H9 (cell line): Measurements from ENCODE around the gene ZIC4. TPM values are rescaled to one million over a fixed set of nuclear protein-coding genes. Genes with fewer than 3 reads are reported as not detected.

Experiments used
- DNase-seq: peaks from one replicate; pipeline ENCODE4 v3.0.0-alpha.2; 2017
- H2AFZ ChIP-seq: one replicate; pipeline ENCODE4 v1.6.1; 2013; ENCODE audit warnings: mild to moderate bottlenecking, low read length, control low read depth, moderate library complexity
- H2AK5ac ChIP-seq: 2 replicates; pipeline ENCODE4 v1.6.1; 2013; ENCODE audit warnings: low read length, control low read depth, mixed read lengths; ENCODE audit not compliant: insufficient read length
- H2BK120ac ChIP-seq: one replicate; pipeline ENCODE4 v1.6.1; 2013; ENCODE audit warnings: low read depth, mild to moderate bottlenecking, low read length, control low read depth, inconsistent platforms; ENCODE audit not compliant: poor library complexity, severe bottlenecking
- H2BK12ac ChIP-seq: 2 replicates; pipeline ENCODE4 v1.6.1; 2013; ENCODE audit warnings: low read length, control low read depth, mixed read lengths, low read depth; ENCODE audit not compliant: insufficient read length
- H2BK15ac ChIP-seq: 2 replicates; pipeline ENCODE4 v1.6.1; 2013; ENCODE audit warnings: low read depth, low read length, control low read depth
- H2BK20ac ChIP-seq: one replicate; pipeline ENCODE4 v1.6.1; 2013; ENCODE audit warnings: low read depth, mild to moderate bottlenecking, low read length, control low read depth, inconsistent platforms; ENCODE audit not compliant: poor library complexity, severe bottlenecking
- H2BK5ac ChIP-seq: 2 replicates; pipeline ENCODE4 v1.6.1; 2013; ENCODE audit warnings: low read length, control low read depth, mixed read lengths; ENCODE audit not compliant: insufficient read length
- H3K14ac ChIP-seq: 2 replicates; pipeline ENCODE4 v1.6.1; 2013; ENCODE audit warnings: low read length, control low read depth; ENCODE audit not compliant: insufficient read depth
- H3K18ac ChIP-seq: 2 replicates; pipeline ENCODE4 v1.6.1; 2013; ENCODE audit warnings: low read depth, mild to moderate bottlenecking, mixed read lengths, low read length, control low read depth; ENCODE audit not compliant: insufficient read length
- H3K23ac ChIP-seq: 2 replicates; pipeline ENCODE4 v1.6.1; 2013; ENCODE audit warnings: low read length, control low read depth, mixed read lengths, low read depth; ENCODE audit not compliant: insufficient read length
- H3K23me2 ChIP-seq: 2 replicates; pipeline ENCODE4 v1.6.1; 2013; ENCODE audit warnings: low read depth, mild to moderate bottlenecking, mixed read lengths, low read length, control low read depth; ENCODE audit not compliant: insufficient read length, poor library complexity, severe bottlenecking
- H3K27ac ChIP-seq: 2 replicates; pipeline ENCODE4 v1.5.1; 2013; ENCODE audit warnings: low read length, control low read depth, mixed read lengths, low read depth; ENCODE audit not compliant: insufficient read length
- H3K27me3 ChIP-seq: 2 replicates; pipeline ENCODE4 v1.6.1; 2013; ENCODE audit warnings: low read length, control low read depth, inconsistent platforms; ENCODE audit not compliant: insufficient read depth
- H3K4ac ChIP-seq: 2 replicates; pipeline ENCODE4 v1.6.1; 2013; ENCODE audit warnings: low read depth, mild to moderate bottlenecking, control low read depth, inconsistent platforms, low read length, moderate library complexity
- H3K4me1 ChIP-seq: 2 replicates; pipeline ENCODE4 v1.6.1; 2013; ENCODE audit warnings: low read length, control low read depth, inconsistent platforms; ENCODE audit not compliant: insufficient read depth
- H3K4me2 ChIP-seq: 2 replicates; pipeline ENCODE4 v1.6.1; 2013; ENCODE audit warnings: low read length, control low read depth, mixed read lengths; ENCODE audit not compliant: insufficient read length, insufficient read depth
- H3K56ac ChIP-seq: 2 replicates; pipeline ENCODE4 v1.6.1; 2013; ENCODE audit warnings: low read depth, mild to moderate bottlenecking, mixed read lengths, low read length, control low read depth; ENCODE audit not compliant: insufficient read length
- H3K79me1 ChIP-seq: 2 replicates; pipeline ENCODE4 v1.6.1; 2013; ENCODE audit warnings: low read depth, mild to moderate bottlenecking, moderate library complexity, low read length, control low read depth, inconsistent platforms; ENCODE audit not compliant: insufficient read depth, poor library complexity, severe bottlenecking
- H3K79me2 ChIP-seq: 2 replicates; pipeline ENCODE4 v1.6.1; 2013; ENCODE audit warnings: low read length, control low read depth, inconsistent platforms; ENCODE audit not compliant: insufficient read depth
- H3K9ac ChIP-seq: 2 replicates; pipeline ENCODE4 v1.6.1; 2013; ENCODE audit warnings: low read length, control low read depth, mixed read lengths; ENCODE audit not compliant: insufficient read length; ENCODE audit errors: extremely low read depth
- H3K9me3 ChIP-seq: one replicate; pipeline ENCODE4 v1.6.1; 2013; ENCODE audit warnings: low read depth, low read length, inconsistent platforms; ENCODE audit not compliant: control insufficient read depth
- H3T11ph ChIP-seq: one replicate; pipeline ENCODE4 v1.6.1; 2013; ENCODE audit warnings: mild to moderate bottlenecking, low read length, control low read depth, inconsistent platforms
- H4K20me1 ChIP-seq: one replicate; pipeline ENCODE4 v1.6.1; 2013; ENCODE audit not compliant: control insufficient read depth, insufficient read length, insufficient read depth
- H4K5ac ChIP-seq: 2 replicates; pipeline ENCODE4 v1.6.1; 2013; ENCODE audit warnings: low read depth, mild to moderate bottlenecking, mixed read lengths, low read length, control low read depth; ENCODE audit not compliant: insufficient read length
- H4K8ac ChIP-seq: replicated peaks from 2 replicates; pipeline ENCODE4 v1.6.1; 2013; ENCODE audit warnings: low read length, control low read depth, mixed read lengths, low read depth; ENCODE audit not compliant: insufficient read length
- H4K91ac ChIP-seq: 2 replicates; pipeline ENCODE4 v1.6.1; 2013; ENCODE audit warnings: low read depth, mild to moderate bottlenecking, moderate library complexity, mixed read lengths, low read length, control low read depth; ENCODE audit not compliant: insufficient read length
- H3K27ac Mint-ChIP-seq, 3 experiments: 2 replicates in 2 of 3; 3 replicates in 1 of 3; pipeline ENCODE4 v1.8.0; 2020 to 2021; ENCODE audit warnings: mixed read lengths in 3 of 3, mild to moderate bottlenecking in 1 of 3, moderate library complexity in 1 of 3
- H3K27me3 Mint-ChIP-seq: 2 replicates; pipeline ENCODE4 v1.8.0; 2021; ENCODE audit warnings: low read depth, mild to moderate bottlenecking, moderate library complexity, mixed read lengths
- H3K36me3 Mint-ChIP-seq, 3 experiments: 2 replicates in 2 of 3; 3 replicates in 1 of 3; pipeline ENCODE4 v1.8.0; 2020 to 2021; ENCODE audit warnings: low read depth in 3 of 3, mixed read lengths in 3 of 3; ENCODE audit not compliant: insufficient read depth in 1 of 3
- H3K4me1 Mint-ChIP-seq, 2 experiments: 2 replicates each; pipeline ENCODE4 v1.8.0; 2020; ENCODE audit warnings: mixed read lengths in 2 of 2
- H3K4me3 Mint-ChIP-seq, 2 experiments: 2 replicates in 1 of 2; 3 replicates in 1 of 2; pipeline ENCODE4 v1.8.0; 2020 to 2021; ENCODE audit warnings: mild to moderate bottlenecking in 2 of 2, mixed read lengths in 2 of 2, moderate library complexity in 1 of 2
- H3K9me3 Mint-ChIP-seq, 2 experiments: 2 replicates in 1 of 2; 3 replicates in 1 of 2; pipeline ENCODE4 v1.8.0; 2020; ENCODE audit warnings: mild to moderate bottlenecking in 2 of 2, mixed read lengths in 2 of 2, moderate library complexity in 1 of 2
- WGBS: extraction: QIAGEN DNeasy Blood & Tissue Kit; methylation state at CpG from one replicate; pipeline ENCODE4 v1.1.7; 2013; ENCODE audit warnings: missing lambda C conversion rate, low lambda C conversion rate, mixed read lengths; ENCODE audit not compliant: insufficient read length; ENCODE audit errors: extremely low coverage; 5-methylcytosine and 5-hydroxymethylcytosine counted together
- total RNA-seq: library from RNA; stranded (reverse); gene quantifications from 2 replicates; pipeline ENCODE4 v1.2.1, GENCODE V29; 2021
- TF ChIP-seq, protein P1 (sequence below): fragments of 200-600 bp; sonication (generic); conservative IDR thresholded peaks from 3 replicates; pipeline ENCODE4 v1.8.0; 2021; ENCODE audit warnings: antibody characterized with exemption, mild to moderate bottlenecking

The ZIC4 gene
- total RNA-seq, 1 experiment from 2014 or later: not detected

DNA sequence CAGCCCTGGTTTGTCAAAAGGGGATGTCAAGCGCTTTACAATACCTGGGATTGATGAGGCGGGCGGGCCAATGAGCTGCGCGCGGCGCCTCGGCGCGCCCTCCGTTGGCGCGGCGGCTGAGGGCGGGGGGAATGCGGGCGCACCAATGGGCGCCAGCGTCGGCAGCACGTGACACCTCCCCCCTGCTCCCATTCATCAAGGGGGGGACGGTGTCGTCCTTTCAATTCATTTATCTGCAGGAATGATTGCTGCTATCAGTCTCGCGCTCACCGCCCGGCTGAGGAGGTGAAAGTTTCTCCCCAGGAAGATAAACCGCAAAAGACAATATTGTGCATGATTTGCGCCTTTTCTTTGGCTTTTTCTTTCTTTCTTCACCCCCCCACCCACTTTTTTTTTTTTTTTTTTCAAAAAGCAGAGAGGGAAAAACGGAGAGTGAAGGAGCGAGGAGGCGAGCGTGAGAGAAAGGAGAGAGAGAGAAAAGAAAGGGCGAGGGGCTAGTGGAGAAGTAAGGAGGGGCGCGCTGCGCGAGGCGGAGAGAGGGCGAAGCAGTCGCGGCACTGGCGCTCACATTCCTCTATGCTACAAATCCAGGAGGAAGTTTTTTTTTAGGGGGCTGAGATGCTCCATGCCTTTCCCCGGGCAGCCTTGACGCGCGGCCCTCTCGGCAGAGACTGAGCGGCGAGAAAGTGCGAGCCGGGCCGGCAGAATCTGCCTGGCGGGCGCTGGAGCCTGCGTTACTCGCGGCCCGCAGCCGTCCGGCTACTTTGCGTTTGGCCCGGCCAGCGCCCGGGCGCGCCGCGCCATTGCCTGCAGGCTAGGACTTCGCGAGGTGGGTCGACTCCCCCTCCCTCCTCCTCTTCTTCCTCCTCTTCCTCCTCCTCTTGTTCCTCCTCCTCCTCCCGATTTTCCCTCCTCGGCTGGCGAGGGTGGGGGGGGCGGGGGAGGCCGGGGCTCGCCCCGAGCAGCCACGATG, 3.1 kb upstream of the ZIC4 start, which contains the start of gene ZIC1:
Gene ZIC1 (plus strand): TSS at position 223 of the 973 bp plus-strand sequence. CDS start 748 bp downstream, at position 971.
- Mint-ChIP-seq H3K27ac (peak within 1 kb of the TSS in 1 of 3 experiments; percentile 80; a peak in 2 of 7 replicates), H3K4me3 (peak within 1 kb of the TSS; percentile 47 to 87), H3K36me3 (no peaks in the 10 kb centered on the region; a peak in 1 of 7 replicates), H3K27me3 (peaks cover 99% of the 10 kb centered on the region), H3K9me3 (peaks cover 0 to 6% of the 10 kb centered on the region in 2 experiments; a peak in 3 of 5 replicates), H3K4me1 (peaks cover 25 to 82% of the 10 kb centered on the region in 2 experiments)
- Histone ChIP-seq H3K23ac (no peak within 1 kb of the TSS), H3K4ac (no peak within 1 kb of the TSS), H3K14ac (no peak within 1 kb of the TSS), H3K9me3 (no peaks in the 10 kb centered on the region), H4K91ac (no peak within 1 kb of the TSS), H2BK15ac (no peak within 1 kb of the TSS), H3K79me1 (no peaks in the 10 kb centered on the region), H2BK20ac (no peak within 1 kb of the TSS), H2AFZ (no peak within 1 kb of the TSS), H3K79me2 (no peaks in the 10 kb centered on the region), H3K4me1 (peaks cover 3% of the 10 kb centered on the region; the same call in 1 of the 2 replicates), H3K4me2 (peak within 1 kb of the TSS; percentile 84), H3K9ac (no peak within 1 kb of the TSS), H2BK5ac (no peak within 1 kb of the TSS), H4K20me1 (no peaks in the 10 kb centered on the region), H3K18ac (no peak within 1 kb of the TSS), H3K56ac (no peak within 1 kb of the TSS), H3K27ac (no peak within 1 kb of the TSS), H2BK120ac (no peak within 1 kb of the TSS), H3K27me3 (peaks cover 86% of the 10 kb centered on the region), H3K23me2 (peaks cover 35% of the 10 kb centered on the region), H2AK5ac (no peak within 1 kb of the TSS), H4K8ac (no peak within 1 kb of the TSS), H2BK12ac (no peak within 1 kb of the TSS), H3T11ph (no peak within 1 kb of the TSS), H4K5ac (no peak within 1 kb of the TSS)
- no CpG with 5 or more reads among the region's 80 CpGs for WGBS
- DNase-seq: peak; percentile 87
- TF ChIP-seq, protein P1, sequence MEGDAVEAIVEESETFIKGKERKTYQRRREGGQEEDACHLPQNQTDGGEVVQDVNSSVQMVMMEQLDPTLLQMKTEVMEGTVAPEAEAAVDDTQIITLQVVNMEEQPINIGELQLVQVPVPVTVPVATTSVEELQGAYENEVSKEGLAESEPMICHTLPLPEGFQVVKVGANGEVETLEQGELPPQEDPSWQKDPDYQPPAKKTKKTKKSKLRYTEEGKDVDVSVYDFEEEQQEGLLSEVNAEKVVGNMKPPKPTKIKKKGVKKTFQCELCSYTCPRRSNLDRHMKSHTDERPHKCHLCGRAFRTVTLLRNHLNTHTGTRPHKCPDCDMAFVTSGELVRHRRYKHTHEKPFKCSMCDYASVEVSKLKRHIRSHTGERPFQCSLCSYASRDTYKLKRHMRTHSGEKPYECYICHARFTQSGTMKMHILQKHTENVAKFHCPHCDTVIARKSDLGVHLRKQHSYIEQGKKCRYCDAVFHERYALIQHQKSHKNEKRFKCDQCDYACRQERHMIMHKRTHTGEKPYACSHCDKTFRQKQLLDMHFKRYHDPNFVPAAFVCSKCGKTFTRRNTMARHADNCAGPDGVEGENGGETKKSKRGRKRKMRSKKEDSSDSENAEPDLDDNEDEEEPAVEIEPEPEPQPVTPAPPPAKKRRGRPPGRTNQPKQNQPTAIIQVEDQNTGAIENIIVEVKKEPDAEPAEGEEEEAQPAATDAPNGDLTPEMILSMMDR: no peak
